ENCODE results near the gene POU2F3.

DNA sequence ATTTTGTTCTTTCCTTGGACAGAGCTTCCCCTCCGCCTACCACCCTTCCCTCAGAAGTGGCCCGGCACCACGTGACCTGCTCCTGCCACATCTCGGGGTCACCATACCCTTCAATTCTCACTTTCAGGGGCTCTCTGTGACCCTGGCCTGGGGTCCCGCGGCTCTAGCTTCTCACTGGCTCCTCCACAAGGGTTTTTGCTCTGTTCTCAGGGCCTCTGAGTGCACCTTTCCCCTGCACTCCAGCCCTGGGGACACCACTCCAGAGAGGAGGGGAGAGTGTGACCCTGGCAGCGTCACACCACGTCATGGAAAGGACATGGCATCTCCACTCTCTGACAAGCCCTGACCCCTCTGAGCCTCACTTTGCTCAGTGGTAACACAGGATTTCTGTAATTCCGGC lies 17.4 kb downstream of the POU2F3 start:
- TF ChIP-seq POLR2A (IDR thresholded peaks at IDR 0.05), result no peak
- TF ChIP-seq, protein P1, sequence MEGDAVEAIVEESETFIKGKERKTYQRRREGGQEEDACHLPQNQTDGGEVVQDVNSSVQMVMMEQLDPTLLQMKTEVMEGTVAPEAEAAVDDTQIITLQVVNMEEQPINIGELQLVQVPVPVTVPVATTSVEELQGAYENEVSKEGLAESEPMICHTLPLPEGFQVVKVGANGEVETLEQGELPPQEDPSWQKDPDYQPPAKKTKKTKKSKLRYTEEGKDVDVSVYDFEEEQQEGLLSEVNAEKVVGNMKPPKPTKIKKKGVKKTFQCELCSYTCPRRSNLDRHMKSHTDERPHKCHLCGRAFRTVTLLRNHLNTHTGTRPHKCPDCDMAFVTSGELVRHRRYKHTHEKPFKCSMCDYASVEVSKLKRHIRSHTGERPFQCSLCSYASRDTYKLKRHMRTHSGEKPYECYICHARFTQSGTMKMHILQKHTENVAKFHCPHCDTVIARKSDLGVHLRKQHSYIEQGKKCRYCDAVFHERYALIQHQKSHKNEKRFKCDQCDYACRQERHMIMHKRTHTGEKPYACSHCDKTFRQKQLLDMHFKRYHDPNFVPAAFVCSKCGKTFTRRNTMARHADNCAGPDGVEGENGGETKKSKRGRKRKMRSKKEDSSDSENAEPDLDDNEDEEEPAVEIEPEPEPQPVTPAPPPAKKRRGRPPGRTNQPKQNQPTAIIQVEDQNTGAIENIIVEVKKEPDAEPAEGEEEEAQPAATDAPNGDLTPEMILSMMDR (IDR thresholded peaks at IDR 0.05), result no peak

All from testis (tissue), 2 donors.